Smooth muscle cell (in vitro differentiated cells): ENCODE measurements around the gene CDC14B. TPM values are rescaled to one million over a fixed set of nuclear protein-coding genes. Genes with fewer than 3 reads are reported as not detected.

Experiments used
- DNase-seq: peaks from one replicate; lab custom pipeline; 2025; ENCODE audit not compliant: unreplicated experiment; lab: John Stamatoyannopoulos, UW
- H2AFZ ChIP-seq: fragments of 200-600 bp; sonication (generic); 2 replicates; pipeline ENCODE4 v1.6.0; 2016; ENCODE audit warnings: antibody characterized with exemption, low read depth, mild to moderate bottlenecking
- H3F3A ChIP-seq: fragments of 200-600 bp; sonication (generic); 2 replicates; pipeline ENCODE4 v1.6.0; 2017; ENCODE audit warnings: antibody characterized with exemption, low read depth
- H3K27ac ChIP-seq: fragments of 200-600 bp; sonication (generic); 2 replicates; pipeline ENCODE4 v1.5.1; 2016; ENCODE audit warnings: low read depth, mild to moderate bottlenecking
- H3K27me3 ChIP-seq: fragments of 200-600 bp; sonication (generic); 2 replicates; pipeline ENCODE4 v1.6.1; 2016; ENCODE audit warnings: low read depth, mild to moderate bottlenecking
- H3K36me3 ChIP-seq: fragments of 200-600 bp; sonication (generic); 2 replicates; pipeline ENCODE4 v1.5.1; 2016; ENCODE audit warnings: low read depth
- H3K4me1 ChIP-seq: fragments of 200-600 bp; sonication (generic); 2 replicates; pipeline ENCODE4 v1.5.1; 2016; ENCODE audit warnings: low read depth
- H3K4me2 ChIP-seq: fragments of 200-600 bp; sonication (generic); 2 replicates; pipeline ENCODE4 v1.6.0; 2016; ENCODE audit warnings: mild to moderate bottlenecking
- H3K4me3 ChIP-seq: fragments of 200-600 bp; sonication (generic); 2 replicates; pipeline ENCODE4 v1.5.1; 2016; ENCODE audit warnings: mild to moderate bottlenecking
- H3K79me2 ChIP-seq: fragments of 200-600 bp; sonication (generic); 2 replicates; pipeline ENCODE4 v1.6.0; 2016; ENCODE audit warnings: low read depth, mild to moderate bottlenecking
- H3K9ac ChIP-seq: fragments of 200-600 bp; sonication (generic); 2 replicates; pipeline ENCODE4 v1.6.0; 2016; ENCODE audit warnings: low read depth
- H3K9me3 ChIP-seq: fragments of 200-600 bp; sonication (generic); replicated peaks from 2 replicates; pipeline ENCODE4 v1.5.1; 2016; ENCODE audit warnings: low read depth
- H4K20me1 ChIP-seq: fragments of 200-600 bp; sonication (generic); 2 replicates; pipeline ENCODE4 v1.6.0; 2016; ENCODE audit warnings: low read depth
- WGBS: methylation state at CpG from one replicate; pipeline ENCODE4 v1.1.7; 2016; ENCODE audit warnings: low lambda C conversion rate; 5-methylcytosine and 5-hydroxymethylcytosine counted together
- polyA plus RNA-seq: library from polyadenylated mRNA; unstranded; fragments of >200 nt; fragmentation: Nextera tagmentation; extraction: Ambion mirVana; gene quantifications from 2 replicates; pipeline ENCODE4 v1.2.1, GENCODE V29; 2016
- total RNA-seq: library from RNA; depleted of rRNA; stranded (reverse); fragments of >200 nt; gene quantifications from 2 replicates; pipeline ENCODE4 v1.2.3, GENCODE V29; 2014
- TF ChIP-seq, protein P1 (sequence below): fragments of 200-600 bp; sonication (generic); IDR thresholded peaks from 2 replicates; pipeline ENCODE4 v1.5.1; 2017; ENCODE audit warnings: borderline replicate concordance, mild to moderate bottlenecking, antibody characterized with exemption; ENCODE audit not compliant: insufficient read depth, poor library complexity, severe bottlenecking

Gene CDC14B
- total and polyA plus RNA-seq, 2 experiments from 2014 or later: 5.7 to 16.0 TPM

DNA sequence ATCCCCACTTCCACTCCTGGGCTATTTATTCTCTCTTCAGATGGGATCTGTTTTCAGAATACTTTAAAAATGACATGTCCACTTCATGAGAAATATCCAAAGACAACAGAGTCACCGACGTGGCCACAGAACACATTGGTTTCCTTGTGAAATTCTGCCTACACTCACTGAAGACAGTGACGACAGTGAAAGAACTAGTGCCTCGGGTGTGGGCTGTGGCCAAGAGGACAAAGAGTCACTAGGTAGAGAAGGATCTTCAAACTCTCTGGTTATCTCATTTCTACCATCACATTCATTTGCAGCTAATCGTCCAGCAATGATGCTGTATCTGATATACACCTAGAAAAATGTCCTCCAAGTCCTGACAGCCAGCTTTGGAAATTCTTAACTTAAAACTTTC, 110.6 kb downstream of the CDC14B start:
- no peak overlapping the region for H3K9ac ChIP-seq

DNA sequence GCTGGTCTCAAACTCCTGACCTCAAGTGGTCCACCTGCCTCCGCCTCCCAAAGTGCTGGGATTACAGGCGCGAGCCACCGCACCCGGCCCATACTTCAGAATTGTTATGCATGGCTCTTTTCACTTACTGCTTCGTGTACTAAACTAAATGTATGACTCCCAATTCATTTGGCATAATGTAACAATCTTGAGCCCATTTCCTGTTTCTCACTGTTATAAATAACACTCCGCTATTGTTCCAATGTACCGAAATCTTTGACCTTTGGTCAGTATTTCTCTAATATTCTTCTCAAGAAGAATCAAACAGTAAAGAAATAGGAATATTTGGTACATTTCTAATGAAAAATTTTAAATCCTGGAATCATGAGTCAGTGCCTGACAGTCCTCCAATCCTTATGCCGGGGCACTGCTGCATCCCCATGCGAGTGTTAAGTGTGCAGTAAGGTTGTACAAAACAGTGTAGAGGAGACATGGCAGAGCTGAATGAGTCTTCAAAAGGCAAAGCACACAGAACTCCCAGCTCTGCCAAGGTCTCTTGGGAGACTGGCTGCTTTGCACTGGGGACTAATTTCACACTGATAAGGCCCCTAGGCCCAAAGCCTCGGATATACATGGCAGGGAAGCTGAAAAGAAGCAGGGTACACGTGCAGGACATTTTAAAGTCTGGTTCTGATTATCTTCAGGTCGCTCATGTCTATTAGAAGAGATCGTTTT, 111.3 kb downstream of the CDC14B start:
- 85% methylated on average over 14 of the region's 14 CpGs for WGBS
- no peaks in the 10 kb centered on the region for H3K9me3 ChIP-seq
- no peaks in the 10 kb centered on the region for H3F3A ChIP-seq
- no peaks in the 10 kb centered on the region for H3K36me3 ChIP-seq
- H3K4me1 ChIP-seq: peaks cover 10% of the 10 kb centered on the region
- no peak overlapping the region for H3K27ac ChIP-seq
- no peak overlapping the region for H2AFZ ChIP-seq
- no peak for DNase-seq
- TF ChIP-seq, protein P1, sequence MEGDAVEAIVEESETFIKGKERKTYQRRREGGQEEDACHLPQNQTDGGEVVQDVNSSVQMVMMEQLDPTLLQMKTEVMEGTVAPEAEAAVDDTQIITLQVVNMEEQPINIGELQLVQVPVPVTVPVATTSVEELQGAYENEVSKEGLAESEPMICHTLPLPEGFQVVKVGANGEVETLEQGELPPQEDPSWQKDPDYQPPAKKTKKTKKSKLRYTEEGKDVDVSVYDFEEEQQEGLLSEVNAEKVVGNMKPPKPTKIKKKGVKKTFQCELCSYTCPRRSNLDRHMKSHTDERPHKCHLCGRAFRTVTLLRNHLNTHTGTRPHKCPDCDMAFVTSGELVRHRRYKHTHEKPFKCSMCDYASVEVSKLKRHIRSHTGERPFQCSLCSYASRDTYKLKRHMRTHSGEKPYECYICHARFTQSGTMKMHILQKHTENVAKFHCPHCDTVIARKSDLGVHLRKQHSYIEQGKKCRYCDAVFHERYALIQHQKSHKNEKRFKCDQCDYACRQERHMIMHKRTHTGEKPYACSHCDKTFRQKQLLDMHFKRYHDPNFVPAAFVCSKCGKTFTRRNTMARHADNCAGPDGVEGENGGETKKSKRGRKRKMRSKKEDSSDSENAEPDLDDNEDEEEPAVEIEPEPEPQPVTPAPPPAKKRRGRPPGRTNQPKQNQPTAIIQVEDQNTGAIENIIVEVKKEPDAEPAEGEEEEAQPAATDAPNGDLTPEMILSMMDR: no peak
- peaks cover under 1% of the 10 kb centered on the region for H4K20me1 ChIP-seq
- no peaks in the 10 kb centered on the region for H3K27me3 ChIP-seq
- no peak overlapping the region for H3K9ac ChIP-seq
- no peak overlapping the region for H3K4me2 ChIP-seq
- H3K79me2 ChIP-seq: no peaks in the 10 kb centered on the region
- no peak overlapping the region for H3K4me3 ChIP-seq

More for the DNA sequence above, 110.6 kb downstream of the CDC14B start:
- TF ChIP-seq, protein P1: no peak
- Histone ChIP-seq H2AFZ (no peak overlapping the region), H3F3A (no peaks in the 10 kb centered on the region), H3K4me1 (peaks cover 10% of the 10 kb centered on the region), H3K27me3 (no peaks in the 10 kb centered on the region), H4K20me1 (peaks cover 4% of the 10 kb centered on the region), H3K9me3 (no peaks in the 10 kb centered on the region), H3K27ac (no peak overlapping the region), H3K4me3 (no peak overlapping the region), H3K36me3 (no peaks in the 10 kb centered on the region), H3K79me2 (no peaks in the 10 kb centered on the region), H3K4me2 (no peak overlapping the region)
- 85% methylated on average over 5 of the region's 5 CpGs for WGBS
- no peak for DNase-seq

DNA sequence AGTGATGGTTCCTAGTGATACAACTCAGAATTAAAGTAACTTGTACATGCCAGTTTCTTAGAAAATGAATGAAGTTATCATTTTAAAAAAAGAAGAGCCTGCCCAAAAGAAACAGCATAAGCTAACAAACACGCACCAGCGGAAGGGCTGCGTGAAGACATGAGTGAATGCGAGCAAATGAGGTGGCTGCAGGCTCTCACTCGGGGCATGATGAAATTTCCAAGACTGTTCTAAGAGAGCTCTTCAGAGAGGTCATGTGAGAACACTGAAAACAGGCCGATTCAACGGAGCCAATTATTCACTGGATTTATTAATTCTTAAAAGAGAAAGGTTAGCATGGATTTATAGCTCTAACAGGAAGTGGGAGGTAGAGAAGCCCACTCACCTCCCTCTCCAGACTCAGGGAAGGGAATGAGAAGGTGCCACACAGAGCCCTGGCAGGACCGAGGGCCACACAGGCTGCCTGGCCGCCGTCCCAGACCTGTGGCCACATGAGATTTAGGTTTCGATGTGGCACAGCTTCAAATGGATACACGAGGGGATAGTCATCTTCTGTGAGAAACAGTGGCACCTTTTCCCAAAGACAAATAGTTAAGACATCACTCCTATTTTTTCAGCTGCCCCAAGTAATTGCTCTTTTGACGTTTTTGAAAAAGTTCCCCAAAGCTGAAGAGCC, 114.2 kb downstream of the CDC14B start:
- Histone ChIP-seq H3K9me3 (no peaks in the 10 kb centered on the region), H3K27me3 (no peaks in the 10 kb centered on the region), H3K36me3 (no peaks in the 10 kb centered on the region), H3F3A (no peaks in the 10 kb centered on the region), H2AFZ (no peak overlapping the region), H3K4me2 (no peak overlapping the region), H3K27ac (no peak overlapping the region), H3K4me3 (no peak overlapping the region), H3K9ac (no peak overlapping the region), H3K4me1 (peaks cover 10% of the 10 kb centered on the region), H3K79me2 (no peaks in the 10 kb centered on the region), H4K20me1 (no peaks in the 10 kb centered on the region)
- WGBS: 95% methylated on average over 13 of the region's 13 CpGs
- TF ChIP-seq, protein P1: no peak
- DNase-seq: no peak
